ENCODE results near the gene CNN1. TPM values are rescaled to one million over a fixed set of nuclear protein-coding genes. Genes with fewer than 3 reads are reported as not detected.
"Not testable (repeated sequence)": the region's sequence is repeated elsewhere in the genome, so short reads cannot be mapped to it uniquely, and the experiment has no call there.

Gene CNN1
- total RNA-seq, 2 donors from 2014 or later: not detected

GRCh38 chr19:11578258-11579142 lies 39.8 kb downstream of the CNN1 start:
- Mint-ChIP-seq H3K9me3 (no peaks in the 10 kb centered on the region), H3K27ac (no peak overlapping the region), H3K36me3 (no peaks in the 10 kb centered on the region)
- DNase-seq (ENCODE audit: low spot score in 2 of 2) (peak in 1 of 2 donors; percentile 42), ATAC-seq (peak; percentile 49 to 51)

- Mint-ChIP-seq H3K9me3 (no peaks in the 10 kb centered on the region), H3K36me3 (no peaks in the 10 kb centered on the region), H3K27ac (no peak overlapping the region)
- ATAC-seq (no peak), DNase-seq (ENCODE audit: low spot score in 2 of 2) (no peak)
Measured at GRCh38 chr19:11580116-11580515, 41.5 kb downstream of the CNN1 start.

- Mint-ChIP-seq H3K9me3 (no peaks in the 10 kb centered on the region), H3K36me3 (no peaks in the 10 kb centered on the region), H3K27ac (peak overlapping the region; percentile 87 to 97)
- DNase-seq (ENCODE audit: low spot score in 2 of 2) (peak; percentile 36 to 67), ATAC-seq (peak; percentile 87 to 88)
Measured at GRCh38 chr19:11581740-11582139, 43.1 kb downstream of the CNN1 start.

DNA sequence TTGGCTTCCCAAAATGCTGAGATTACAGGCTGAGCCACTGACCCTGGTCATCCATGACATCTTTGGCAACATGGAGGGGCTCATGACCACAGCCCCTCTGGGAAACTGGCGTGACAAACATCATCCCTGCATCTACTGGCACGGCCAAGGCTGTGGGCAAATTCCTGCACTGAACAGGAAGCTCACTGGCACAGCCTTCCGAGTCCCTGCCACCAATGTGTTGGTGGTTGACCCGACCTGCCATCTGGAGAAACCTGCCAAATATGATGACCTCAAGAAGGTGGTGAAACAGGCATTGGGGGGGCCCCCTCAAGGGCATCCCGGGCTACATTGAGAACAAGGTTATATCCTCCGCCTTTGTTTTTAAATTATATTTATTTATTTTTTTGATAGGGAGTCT lies 47.7 kb downstream of the CNN1 start:
- ATAC-seq: no peak
- no peak for DNase-seq (ENCODE audit: low spot score in 2 of 2)
- H3K9me3 Mint-ChIP-seq: no peaks in the 10 kb centered on the region
- no peaks in the 10 kb centered on the region for H3K36me3 Mint-ChIP-seq
- H3K27ac Mint-ChIP-seq: no peak overlapping the region

GRCh38 chr19:11587302-11587974 lies 48.8 kb downstream of the CNN1 start:
- peak overlapping the region; percentile 60 to 77 for H3K27ac Mint-ChIP-seq
- ATAC-seq (peak; percentile 88 to 94), DNase-seq (ENCODE audit: low spot score in 2 of 2) (peak; percentile 84 to 85)
- H3K9me3 Mint-ChIP-seq: no peaks in the 10 kb centered on the region
- no peaks in the 10 kb centered on the region for H3K36me3 Mint-ChIP-seq

DNA sequence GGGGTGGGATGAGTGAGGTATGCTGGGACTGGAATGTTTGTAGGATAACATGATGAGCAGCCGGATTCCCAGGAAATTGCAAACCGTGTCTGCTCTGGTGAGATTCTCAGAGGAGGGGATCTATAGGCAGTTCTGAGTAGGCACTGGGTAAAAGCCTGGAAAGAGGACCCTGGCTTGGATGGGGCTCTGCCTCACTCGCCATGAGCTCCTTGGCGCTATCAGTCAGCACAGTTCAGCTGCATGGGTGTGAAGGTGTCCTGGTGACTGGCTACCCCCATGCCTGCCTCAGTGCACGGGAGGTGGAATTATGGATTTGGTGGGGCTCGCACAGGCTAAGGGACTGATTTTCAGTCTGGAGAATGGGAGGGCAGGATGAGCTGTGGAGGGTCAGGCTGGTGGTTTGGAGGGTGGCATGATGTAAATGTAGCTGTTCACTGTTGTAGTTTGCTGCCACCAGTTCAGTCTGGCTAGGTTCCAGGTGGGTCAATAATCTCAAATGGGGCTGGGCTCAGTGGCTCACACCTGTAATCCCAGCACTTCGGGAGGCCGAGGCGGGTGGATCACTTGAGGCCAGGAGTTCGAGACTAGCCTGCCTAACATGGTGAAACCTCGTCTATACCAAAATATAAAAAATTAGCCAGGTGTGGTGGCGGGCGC lies 49.5 kb downstream of the CNN1 start:
- ATAC-seq (peak in 1 of 2 donors; percentile 44), DNase-seq (ENCODE audit: low spot score in 2 of 2) (no peak)
- Mint-ChIP-seq H3K9me3 (no peaks in the 10 kb centered on the region), H3K27ac (peak overlapping the region; percentile 60 to 77), H3K36me3 (no peaks in the 10 kb centered on the region)

DNA sequence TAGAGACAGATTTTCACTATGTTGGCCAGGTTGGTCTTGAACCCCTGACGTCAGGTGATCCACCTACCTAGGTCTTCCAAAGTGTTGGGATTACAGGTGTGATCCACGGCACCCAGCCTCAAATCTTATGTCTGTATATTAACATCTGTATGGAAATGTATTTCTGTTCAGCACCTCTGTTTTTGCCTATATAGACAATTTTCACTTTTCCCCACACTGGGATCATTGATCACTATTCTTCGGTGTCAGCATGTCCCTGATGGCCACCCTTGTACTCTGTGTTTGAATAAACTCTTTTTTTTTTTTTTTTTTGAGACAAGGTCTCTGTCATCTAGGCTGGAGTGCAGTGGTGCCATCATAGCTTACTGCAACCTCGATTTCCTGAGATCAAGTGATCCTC lies 55.4 kb downstream of the CNN1 start:
- ATAC-seq (no peak), DNase-seq (ENCODE audit: low spot score in 2 of 2) (no peak)
- Mint-ChIP-seq H3K36me3 (peaks cover 0 to 4% of the 10 kb centered on the region in 2 donors), H3K9me3 (no peaks in the 10 kb centered on the region), H3K27ac (no peak overlapping the region)

GRCh38 chr19:11596156-11596555 lies 57.5 kb downstream of the CNN1 start:
- H3K36me3 Mint-ChIP-seq: peaks cover 0 to 4% of the 10 kb centered on the region in 2 donors
- no peaks in the 10 kb centered on the region for H3K9me3 Mint-ChIP-seq
- ATAC-seq (no peak), DNase-seq (ENCODE audit: low spot score in 2 of 2) (no peak)
- H3K27ac Mint-ChIP-seq: peak overlapping the region in 1 of 2 donors; percentile 90

DNA sequence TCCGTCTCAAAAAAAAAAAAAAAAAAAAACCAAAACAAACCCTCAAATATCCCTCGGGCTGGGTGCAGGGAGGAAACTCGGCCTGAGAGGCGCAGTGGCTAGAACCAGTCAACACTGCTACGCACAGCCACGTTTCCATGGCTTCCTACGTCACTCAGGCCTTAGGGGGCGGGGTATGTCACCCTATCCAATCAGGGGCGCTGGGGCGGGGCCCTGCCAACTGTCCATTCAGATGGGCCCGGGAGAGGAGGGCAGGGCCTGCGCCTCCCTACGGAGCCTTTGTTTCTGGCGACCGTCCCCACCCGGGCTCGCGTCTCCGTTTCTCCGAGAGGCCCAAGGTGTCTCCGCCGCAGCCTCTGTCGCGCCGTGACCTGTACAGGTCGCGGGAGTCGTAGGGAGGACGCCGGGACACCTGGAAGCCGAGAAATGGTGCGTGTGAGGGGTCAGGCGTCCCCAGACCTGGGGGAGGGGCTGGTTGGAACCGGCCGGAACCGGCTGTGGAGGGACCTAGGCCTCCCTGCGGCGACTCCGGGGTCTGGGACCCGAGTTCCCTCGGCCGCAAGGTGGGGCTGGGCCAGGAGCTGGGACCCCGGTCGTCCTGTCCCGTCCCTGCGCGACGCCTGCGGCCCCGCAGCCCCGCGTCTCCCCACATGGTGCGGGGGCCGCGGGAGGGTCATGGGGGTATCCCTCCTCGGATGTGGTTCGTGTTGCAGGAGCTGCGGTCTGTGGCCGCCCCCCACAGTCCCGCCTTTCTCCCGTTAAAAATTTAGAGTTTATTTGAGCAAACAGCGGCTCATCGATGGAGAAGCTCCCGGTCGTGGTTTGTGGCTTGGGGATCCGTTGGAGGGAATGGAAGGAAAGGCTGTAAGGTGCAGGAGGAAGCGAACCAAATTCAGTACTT lies 58.8 kb downstream of the CNN1 start, which contains the start of gene ZNF627:
TSS of gene ZNF627 (plus strand) at position 282 of the 901 bp plus-strand sequence. CDS start at position 427, 145 bp downstream.
- Mint-ChIP-seq H3K27ac (peak within 1 kb of the TSS; percentile 90 to 92), H3K9me3 (peaks cover 0 to 6% of the 10 kb centered on the region in 2 donors), H3K36me3 (peaks cover 0 to 10% of the 10 kb centered on the region in 2 donors)
- DNase-seq (ENCODE audit: low spot score in 2 of 2): peak; percentile 97
- peak; percentile 99 to 100 for ATAC-seq

GRCh38 chr19:11598103-11598483 lies 59.4 kb downstream of the CNN1 start:
- H3K27ac Mint-ChIP-seq: peak overlapping the region; percentile 90 to 92
- ATAC-seq: no peak
- peaks cover 5 to 17% of the 10 kb centered on the region in 2 donors for H3K36me3 Mint-ChIP-seq
- no peak for DNase-seq (ENCODE audit: low spot score in 2 of 2)
- peaks cover 0 to 12% of the 10 kb centered on the region in 2 donors for H3K9me3 Mint-ChIP-seq

DNA sequence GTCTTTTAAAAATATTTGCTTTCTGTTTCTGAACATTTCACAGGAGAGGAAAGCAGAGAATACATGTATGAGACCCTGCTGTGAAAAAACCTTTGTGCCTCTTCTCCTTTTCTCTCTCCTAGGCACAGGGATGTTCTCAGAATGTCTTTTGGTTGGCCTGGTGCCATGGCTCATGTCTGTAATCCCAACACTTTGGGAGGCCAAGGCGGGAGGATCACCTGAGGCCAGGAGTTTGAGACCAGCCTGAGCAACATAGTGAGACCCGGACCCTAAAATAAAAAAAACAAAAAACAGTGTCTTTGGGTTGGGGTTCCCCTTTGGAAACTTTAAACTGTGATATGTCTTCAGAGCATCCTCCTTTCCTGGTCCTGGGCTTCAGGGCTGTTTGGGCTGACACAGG lies 60.1 kb downstream of the CNN1 start:
- H3K36me3 Mint-ChIP-seq: peaks cover 5 to 19% of the 10 kb centered on the region in 2 donors
- DNase-seq (ENCODE audit: low spot score in 2 of 2): no peak
- ATAC-seq: no peak
- peaks cover 0 to 13% of the 10 kb centered on the region in 2 donors for H3K9me3 Mint-ChIP-seq
- peak overlapping the region in 1 of 2 donors; percentile 22 for H3K27ac Mint-ChIP-seq

GRCh38 chr19:11599704-11600103 lies 61.1 kb downstream of the CNN1 start:
- not testable (repeated sequence) for DNase-seq (ENCODE audit: low spot score in 2 of 2); ATAC-seq
- Mint-ChIP-seq H3K27ac (peak overlapping the region in 1 of 2 donors; percentile 22), H3K9me3 (peaks cover 4 to 16% of the 10 kb centered on the region in 2 donors), H3K36me3 (peaks cover 10 to 24% of the 10 kb centered on the region in 2 donors)

Other genes starting within 250 kb of the CNN1 start
- gene TSPAN16, start 242.7 kb upstream of the CNN1 start, total RNA-seq: not detected
- gene RAB3D, start 199.2 kb upstream of the CNN1 start, total RNA-seq: 10 to 100 TPM in 1 of 2 donors, 1 to 10 TPM in 1; 3.9 to 19.3 TPM
- 10 to 100 TPM; 29.9 to 36.4 TPM for gene TMEM205, start 192.6 kb upstream of the CNN1 start, total RNA-seq
- gene CCDC159, start 192.3 kb upstream of the CNN1 start, total RNA-seq: 10 to 100 TPM; 16.6 to 28.8 TPM
- gene PLPPR2, start 183.4 kb upstream of the CNN1 start, total RNA-seq: 1 to 10 TPM; 4.4 to 7.9 TPM
- 1 to 10 TPM; 1.9 to 2.2 TPM for gene SWSAP1, start 164.2 kb upstream of the CNN1 start, total RNA-seq
- gene EPOR, start 154.5 kb upstream of the CNN1 start, total RNA-seq: 10 to 100 TPM in 1 of 2 donors, 1 to 10 TPM in 1; 7.9 to 14.1 TPM
- gene RGL3, start 119.5 kb upstream of the CNN1 start, total RNA-seq: not detected
- under 1 TPM; 0.30 to 0.95 TPM for gene ODAD3, start 103.7 kb upstream of the CNN1 start, total RNA-seq
- 100 to 1,000 TPM; 272 to 285 TPM for gene PRKCSH, start 103.2 kb upstream of the CNN1 start, total RNA-seq
- gene ELAVL3, start 57.8 kb upstream of the CNN1 start, total RNA-seq: not detected
- 10 to 100 TPM; 10.3 to 20.3 TPM for gene ZNF653, start 33.0 kb upstream of the CNN1 start, total RNA-seq
- gene ECSIT, start 9.7 kb upstream of the CNN1 start, total RNA-seq: 10 to 100 TPM; 43.0 to 73.3 TPM
- 10 to 100 TPM; 43.1 to 64.1 TPM for gene ELOF1, start 20.4 kb downstream of the CNN1 start, total RNA-seq
- gene ACP5, start 38.8 kb downstream of the CNN1 start, total RNA-seq: 10 to 100 TPM; 20.3 to 30.0 TPM
- 1 to 10 TPM; 5.8 to 6.7 TPM for gene ZNF627, start 58.6 kb downstream of the CNN1 start, total RNA-seq
- gene ZNF823, start 200.1 kb downstream of the CNN1 start, total RNA-seq: 1 to 10 TPM; 3.0 to 7.1 TPM
- gene ZNF441, start 228.1 kb downstream of the CNN1 start, total RNA-seq: 10 to 100 TPM in 1 of 2 donors, 1 to 10 TPM in 1; 2.8 to 10.1 TPM

Data from activated naive CD4-positive, alpha-beta T cell treated with anti-CD3 and anti-CD28 coated beads, Interleukin-2, amount 50 U/mL, for 72 hours (primary cell).